Astrocyte (in vitro differentiated cells and primary cell): Measurements from ENCODE around the gene PPP2R3A. TPM values are rescaled to one million over a fixed set of nuclear protein-coding genes. Genes with fewer than 3 reads are reported as not detected.
A peak's percentile ranks its signal among the peaks of the same experiment; 100 is the strongest.

ENCODE experiments used
- DNase-seq: peaks from one replicate; pipeline ENCODE4 v3.0.0-alpha.2; 2010; ENCODE audit warnings: low read depth
- FAIRE-seq: peaks from 2 replicates; lab custom pipeline; 2011; peaks lifted over from hg19 to GRCh38; lab: Jason Lieb, UNC
- H2AFZ ChIP-seq: 2 replicates; pipeline ENCODE4 v1.6.0; 2012; ENCODE audit warnings: low read depth, low read length, inconsistent platforms
- H3K27ac ChIP-seq: 2 replicates; pipeline ENCODE4 v1.5.1; 2011; ENCODE audit warnings: low read depth, low read length, inconsistent platforms
- H3K27me3 ChIP-seq: 2 replicates; pipeline ENCODE4 v1.6.0; 2011; ENCODE audit warnings: low read length, inconsistent platforms; ENCODE audit not compliant: insufficient read depth
- H3K36me3 ChIP-seq: 2 replicates; pipeline ENCODE4 v1.5.1; 2011; ENCODE audit warnings: low read length, inconsistent platforms; ENCODE audit not compliant: insufficient read depth
- H3K4me1 ChIP-seq: 2 replicates; pipeline ENCODE4 v1.5.1; 2011; ENCODE audit warnings: low read length, inconsistent platforms; ENCODE audit not compliant: insufficient read depth
- H3K4me2 ChIP-seq: 2 replicates; pipeline ENCODE4 v1.6.0; 2012; ENCODE audit warnings: low read length, inconsistent platforms
- H3K4me3 ChIP-seq: 2 replicates; pipeline ENCODE4 v1.5.1; 2011; ENCODE audit warnings: low read depth, mild to moderate bottlenecking, low read length, inconsistent platforms; ENCODE audit not compliant: insufficient read depth
- H3K79me2 ChIP-seq: 2 replicates; pipeline ENCODE4 v1.6.0; 2012; ENCODE audit warnings: mild to moderate bottlenecking, low read length, inconsistent platforms; ENCODE audit not compliant: insufficient read depth
- H3K9ac ChIP-seq: 2 replicates; pipeline ENCODE4 v1.6.0; 2012; ENCODE audit warnings: mild to moderate bottlenecking, low read length, inconsistent platforms
- H3K9me3 ChIP-seq: 2 replicates; pipeline ENCODE4 v1.5.1; 2012; ENCODE audit warnings: low read depth, mild to moderate bottlenecking, low read length, inconsistent platforms; ENCODE audit not compliant: insufficient read depth
- H4K20me1 ChIP-seq: 2 replicates; pipeline ENCODE4 v1.6.0; 2012; ENCODE audit warnings: low read length, inconsistent platforms; ENCODE audit not compliant: insufficient read depth
- H3K27ac Mint-ChIP-seq: one replicate; pipeline ENCODE4 v1.8.0; 2021; ENCODE audit warnings: mild to moderate bottlenecking, mixed read lengths; ENCODE audit not compliant: unreplicated experiment
- H3K27me3 Mint-ChIP-seq: one replicate; pipeline ENCODE4 v1.8.0; 2021; ENCODE audit warnings: low read depth, mixed read lengths; ENCODE audit not compliant: unreplicated experiment
- H3K36me3 Mint-ChIP-seq: one replicate; pipeline ENCODE4 v1.8.0; 2021; ENCODE audit warnings: low read depth, mixed read lengths; ENCODE audit not compliant: unreplicated experiment
- H3K4me1 Mint-ChIP-seq: one replicate; pipeline ENCODE4 v1.8.0; 2021; ENCODE audit warnings: low read depth, mixed read lengths; ENCODE audit not compliant: unreplicated experiment
- H3K4me3 Mint-ChIP-seq: one replicate; pipeline ENCODE4 v1.8.0; 2021; ENCODE audit warnings: mild to moderate bottlenecking, moderate library complexity, mixed read lengths; ENCODE audit not compliant: unreplicated experiment
- H3K9me3 Mint-ChIP-seq: one replicate; pipeline ENCODE4 v1.8.0; 2021; ENCODE audit warnings: mild to moderate bottlenecking, mixed read lengths; ENCODE audit not compliant: unreplicated experiment
- CTCF ChIP-seq: IDR thresholded peaks from 2 replicates; pipeline ENCODE4 v1.5.1; 2011; ENCODE audit warnings: low read depth, mild to moderate bottlenecking, inconsistent platforms, low read length, moderate library complexity; ENCODE audit not compliant: insufficient read depth
- EZH2 ChIP-seq: IDR thresholded peaks from 2 replicates; pipeline ENCODE4 v1.6.1; 2012; ENCODE audit warnings: mild to moderate bottlenecking, low read length, inconsistent platforms; ENCODE audit not compliant: insufficient read depth
- total RNA-seq: library from RNA; stranded (reverse); gene quantifications from 2 replicates; pipeline ENCODE4 v1.2.1, GENCODE V29; 2021

Gene PPP2R3A
- total RNA-seq, 1 donor from 2014 or later = 18.7 TPM

- FAIRE-seq (no peak), DNase-seq (no peak)
- H3K9me3 Mint-ChIP-seq = no peaks in the 10 kb centered on the region
- Histone ChIP-seq H3K4me3 (no peak overlapping the region), H3K36me3 (peaks cover 18% of the 10 kb centered on the region), H4K20me1 (no peaks in the 10 kb centered on the region), H2AFZ (no peak overlapping the region), H3K27ac (no peak overlapping the region), H3K4me1 (no peaks in the 10 kb centered on the region), H3K9me3 (no peaks in the 10 kb centered on the region), H3K9ac (no peak overlapping the region), H3K4me2 (no peak overlapping the region), H3K27me3 (no peaks in the 10 kb centered on the region), H3K79me2 (no peaks in the 10 kb centered on the region)
- H3K27me3 Mint-ChIP-seq = no peaks in the 10 kb centered on the region
- peaks cover 25% of the 10 kb centered on the region for H3K36me3 Mint-ChIP-seq
- H3K4me1 Mint-ChIP-seq = no peaks in the 10 kb centered on the region
- TF ChIP-seq CTCF (no peak), EZH2 (no peak)
- no peak overlapping the region for H3K4me3 Mint-ChIP-seq
- no peak overlapping the region for H3K27ac Mint-ChIP-seq
These were observed 82.5 kb downstream of the PPP2R3A start for GRCh38 chr3:136048068-136048467.

- H3K27ac ChIP-seq = no peak overlapping the region
- no peaks in the 10 kb centered on the region for H3K4me1 ChIP-seq
- TF ChIP-seq CTCF (no peak), EZH2 (no peak)
- no peaks in the 10 kb centered on the region for H3K4me1 Mint-ChIP-seq
- H3K4me3 ChIP-seq = no peak overlapping the region
- no peak overlapping the region for H3K9ac ChIP-seq
- H3K4me2 ChIP-seq = no peak overlapping the region
- peaks cover 19% of the 10 kb centered on the region for H3K36me3 Mint-ChIP-seq
- H3K36me3 ChIP-seq = peaks cover 14% of the 10 kb centered on the region
- H2AFZ ChIP-seq = no peak overlapping the region
- no peak overlapping the region for H3K27ac Mint-ChIP-seq
- no peaks in the 10 kb centered on the region for H3K27me3 Mint-ChIP-seq
- no peaks in the 10 kb centered on the region for H3K27me3 ChIP-seq
- no peaks in the 10 kb centered on the region for H4K20me1 ChIP-seq
- DNase-seq (peak; percentile 31), FAIRE-seq (no peak)
- H3K79me2 ChIP-seq = no peaks in the 10 kb centered on the region
- no peak overlapping the region for H3K4me3 Mint-ChIP-seq
- no peaks in the 10 kb centered on the region for H3K9me3 Mint-ChIP-seq
- no peaks in the 10 kb centered on the region for H3K9me3 ChIP-seq
These were observed 84.7 kb downstream of the PPP2R3A start for GRCh38 chr3:136050250-136050649.

GRCh38 chr3:136055491-136055890 is 90.0 kb downstream of the PPP2R3A start:
- no peak overlapping the region for H3K4me3 ChIP-seq
- H3K79me2 ChIP-seq = no peaks in the 10 kb centered on the region
- H3K9me3 ChIP-seq = no peaks in the 10 kb centered on the region
- FAIRE-seq (peak; percentile 63), DNase-seq (peak; percentile 13)
- Mint-ChIP-seq H3K36me3 (peaks cover 31% of the 10 kb centered on the region), H3K27ac (no peak overlapping the region), H3K4me3 (no peak overlapping the region), H3K9me3 (no peaks in the 10 kb centered on the region), H3K4me1 (no peaks in the 10 kb centered on the region), H3K27me3 (no peaks in the 10 kb centered on the region)
- no peak overlapping the region for H3K9ac ChIP-seq
- H3K36me3 ChIP-seq = peaks cover 3% of the 10 kb centered on the region
- H2AFZ ChIP-seq = no peak overlapping the region
- no peak overlapping the region for H3K27ac ChIP-seq
- TF ChIP-seq CTCF (no peak), EZH2 (no peak)
- no peaks in the 10 kb centered on the region for H3K4me1 ChIP-seq
- no peak overlapping the region for H3K4me2 ChIP-seq
- H4K20me1 ChIP-seq = no peaks in the 10 kb centered on the region
- H3K27me3 ChIP-seq = no peaks in the 10 kb centered on the region
